Left ventricle myocardium inferior (tissue), 1 donor: Measurements from ENCODE around the gene PPP1R14D. TPM values are rescaled to one million over a fixed set of nuclear protein-coding genes. Genes with fewer than 3 reads are reported as not detected.
A peak's percentile ranks its signal among the peaks of the same experiment; 100 is the strongest.

Experiments
- DNase-seq: peaks from one replicate; pipeline ENCODE4 v3.0.0-alpha.2; 2020
- H3K27ac ChIP-seq: fragments of 200-600 bp; replicated peaks from 2 replicates; pipeline ENCODE4 v1.8.0; 2021
- H3K27me3 ChIP-seq: fragments of 200-600 bp; 2 replicates; pipeline ENCODE4 v1.8.0; 2021; ENCODE audit warnings: low read depth
- H3K36me3 ChIP-seq: fragments of 200-600 bp; 2 replicates; pipeline ENCODE4 v1.8.0; 2021
- H3K4me1 ChIP-seq: fragments of 200-600 bp; 2 replicates; pipeline ENCODE4 v1.8.0; 2021
- H3K4me3 ChIP-seq: fragments of 200-600 bp; 2 replicates; pipeline ENCODE4 v1.8.0; 2021; ENCODE audit warnings: mild to moderate bottlenecking, moderate library complexity
- H3K9me3 ChIP-seq: fragments of 200-600 bp; replicated peaks from 2 replicates; pipeline ENCODE4 v1.8.0; 2021
- intact Hi-C: fragments of 100-400 bp; cut with micrococcal nuclease; formaldehyde crosslinking; loops from one replicate; pipeline ENCODE4 v1.11.0; 2022
- total RNA-seq: library from RNA; stranded (reverse); fragmentation: NEBNext Ultra II Directional; extraction: Animal tissue kit (Norgen Biotek cat#: 25700); gene quantifications from one replicate; pipeline ENCODE4 v1.2.1, GENCODE V29; 2021
- TF ChIP-seq, protein P1 (sequence below): fragments of 200-600 bp; IDR thresholded peaks from 2 replicates; pipeline ENCODE4 v1.8.0; 2021; ENCODE audit warnings: antibody characterized with exemption, mild to moderate bottlenecking, borderline replicate concordance
- donor health status: DM: no; HTN: yes; CAD: no; lungs with severe emphysema.

Gene PPP1R14D
- total RNA-seq, 1 donor from 2014 or later = not detected

- Histone ChIP-seq H3K9me3 (no peaks in the 10 kb centered on the region), H3K27ac (no peak overlapping the region), H3K36me3 (peaks cover 40% of the 10 kb centered on the region), H3K4me3 (no peak overlapping the region), H3K27me3 (no peaks in the 10 kb centered on the region), H3K4me1 (peaks cover 10% of the 10 kb centered on the region)
- TF ChIP-seq, protein P1, sequence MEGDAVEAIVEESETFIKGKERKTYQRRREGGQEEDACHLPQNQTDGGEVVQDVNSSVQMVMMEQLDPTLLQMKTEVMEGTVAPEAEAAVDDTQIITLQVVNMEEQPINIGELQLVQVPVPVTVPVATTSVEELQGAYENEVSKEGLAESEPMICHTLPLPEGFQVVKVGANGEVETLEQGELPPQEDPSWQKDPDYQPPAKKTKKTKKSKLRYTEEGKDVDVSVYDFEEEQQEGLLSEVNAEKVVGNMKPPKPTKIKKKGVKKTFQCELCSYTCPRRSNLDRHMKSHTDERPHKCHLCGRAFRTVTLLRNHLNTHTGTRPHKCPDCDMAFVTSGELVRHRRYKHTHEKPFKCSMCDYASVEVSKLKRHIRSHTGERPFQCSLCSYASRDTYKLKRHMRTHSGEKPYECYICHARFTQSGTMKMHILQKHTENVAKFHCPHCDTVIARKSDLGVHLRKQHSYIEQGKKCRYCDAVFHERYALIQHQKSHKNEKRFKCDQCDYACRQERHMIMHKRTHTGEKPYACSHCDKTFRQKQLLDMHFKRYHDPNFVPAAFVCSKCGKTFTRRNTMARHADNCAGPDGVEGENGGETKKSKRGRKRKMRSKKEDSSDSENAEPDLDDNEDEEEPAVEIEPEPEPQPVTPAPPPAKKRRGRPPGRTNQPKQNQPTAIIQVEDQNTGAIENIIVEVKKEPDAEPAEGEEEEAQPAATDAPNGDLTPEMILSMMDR = no peak
- intact Hi-C loops = no loop called here
- no peak for DNase-seq
Observed at GRCh38 chr15:40815042-40815698, 13.3 kb downstream of the PPP1R14D start.

DNA sequence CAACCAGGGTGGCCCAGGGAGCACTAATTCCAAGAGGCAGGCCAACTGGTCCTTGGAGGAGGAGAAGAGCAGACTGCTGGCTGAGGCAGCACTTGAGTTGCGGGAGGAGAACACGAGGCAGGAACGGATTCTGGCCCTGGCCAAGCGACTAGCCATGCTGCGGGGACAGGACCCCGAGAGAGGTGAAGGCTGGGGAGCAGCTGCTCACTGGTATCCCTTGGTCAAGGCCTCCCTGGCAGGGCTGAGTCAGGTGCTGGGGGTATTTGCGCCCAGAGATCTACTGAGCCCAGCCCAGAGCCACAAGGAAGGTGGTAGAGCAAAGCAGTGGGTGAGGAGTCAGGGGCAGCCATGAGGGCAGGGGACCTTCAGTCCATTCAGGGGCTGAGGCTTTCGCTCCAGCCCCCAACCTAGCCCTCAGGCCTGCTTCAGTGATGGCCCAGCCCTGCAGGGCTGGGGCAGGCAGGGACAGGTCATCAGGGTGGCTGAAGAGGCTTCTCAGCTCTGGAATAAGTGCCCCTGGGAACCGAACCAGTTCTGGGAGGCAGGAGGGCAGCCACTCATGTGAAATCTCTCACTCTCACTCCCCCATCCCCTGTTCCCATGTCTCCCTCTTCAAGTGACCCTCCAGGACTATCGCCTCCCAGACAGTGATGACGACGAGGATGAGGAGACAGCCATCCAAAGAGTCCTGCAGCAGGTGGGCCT lies 15.6 kb downstream of the PPP1R14D start:
- no peaks in the 10 kb centered on the region for H3K9me3 ChIP-seq
- TF ChIP-seq, protein P1 = no peak
- H3K4me1 ChIP-seq = peaks cover 22% of the 10 kb centered on the region
- intact Hi-C loops = no loop called here
- no peak overlapping the region for H3K27ac ChIP-seq
- no peaks in the 10 kb centered on the region for H3K27me3 ChIP-seq
- no peak overlapping the region for H3K4me3 ChIP-seq
- H3K36me3 ChIP-seq = peaks cover 44% of the 10 kb centered on the region
- DNase-seq = no peak

DNA sequence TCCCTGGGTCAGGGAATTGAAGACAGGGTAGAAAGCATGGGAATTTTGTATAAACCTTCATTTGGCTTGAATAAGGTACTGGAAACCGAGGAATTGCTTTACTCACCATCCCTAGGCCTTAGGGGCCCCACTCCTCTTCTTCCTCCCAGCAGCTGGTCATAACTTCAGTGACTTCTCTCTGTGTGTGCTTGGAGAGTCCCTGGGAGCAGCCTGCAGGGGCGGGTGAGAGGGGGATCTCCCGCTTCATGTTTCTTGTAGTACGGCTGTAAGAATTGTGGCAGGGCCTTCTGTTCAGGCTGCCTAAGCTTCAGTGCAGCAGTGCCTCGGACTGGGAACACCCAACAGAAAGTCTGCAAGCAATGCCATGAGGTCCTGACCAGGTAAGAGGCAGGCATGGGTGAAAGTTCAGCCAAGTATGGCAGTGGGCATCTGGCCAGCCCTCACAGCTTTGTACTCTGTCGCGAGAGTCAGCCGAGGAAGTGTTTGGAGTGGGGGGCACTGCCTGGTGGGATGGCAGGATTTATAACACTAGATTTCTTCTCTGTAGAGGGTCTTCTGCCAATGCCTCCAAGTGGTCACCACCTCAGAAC lies 19.6 kb downstream of the PPP1R14D start:
- Histone ChIP-seq H3K4me1 (peaks cover 42% of the 10 kb centered on the region), H3K9me3 (no peaks in the 10 kb centered on the region), H3K27me3 (no peaks in the 10 kb centered on the region), H3K27ac (no peak overlapping the region), H3K36me3 (peaks cover 37% of the 10 kb centered on the region), H3K4me3 (peak overlapping the region; percentile 99)
- DNase-seq = no peak
- intact Hi-C loops = no loop called here
- TF ChIP-seq, protein P1 = no peak

DNA sequence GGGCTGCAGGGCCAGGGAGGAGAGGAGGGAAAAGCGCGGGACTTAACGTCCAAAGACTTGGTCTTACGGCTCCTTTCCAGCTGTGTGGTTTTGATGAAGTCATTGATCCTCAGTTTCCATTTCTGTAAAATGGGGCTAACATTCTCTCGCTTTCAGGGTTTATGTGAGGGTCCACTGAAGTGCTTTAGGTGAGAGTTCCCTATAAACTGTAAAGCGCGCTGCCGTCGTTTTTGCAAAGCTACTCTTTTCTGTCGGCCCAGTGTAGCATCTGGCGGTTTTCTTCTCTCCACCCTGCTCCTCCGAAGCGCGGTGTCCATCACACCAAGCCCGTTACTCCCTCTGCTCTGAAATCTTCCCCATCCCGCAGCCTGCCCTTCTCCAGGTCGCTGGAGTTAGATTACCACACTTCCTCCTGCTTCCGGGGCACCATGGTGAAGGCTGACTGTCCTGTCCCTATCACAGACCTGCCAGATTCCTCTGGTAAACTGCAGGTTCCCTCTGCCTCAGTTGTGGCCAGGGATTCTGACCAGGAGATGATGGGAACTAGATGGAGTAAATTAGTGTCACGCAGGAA lies 20.5 kb downstream of the PPP1R14D start:
- TF ChIP-seq, protein P1 = no peak
- Histone ChIP-seq H3K4me3 (peak overlapping the region; percentile 99), H3K27me3 (no peaks in the 10 kb centered on the region), H3K9me3 (no peaks in the 10 kb centered on the region), H3K4me1 (peaks cover 49% of the 10 kb centered on the region), H3K36me3 (peaks cover 28% of the 10 kb centered on the region), H3K27ac (peak overlapping the region; percentile 99)
- DNase-seq = no peak
- intact Hi-C loops = no loop called here

- no peaks in the 10 kb centered on the region for H3K27me3 ChIP-seq
- peak; percentile 97 for DNase-seq
- TF ChIP-seq, protein P1 = peak; percentile 34
- intact Hi-C loops = no loop called here
- peak within 1 kb of the TSS; percentile 99 for H3K27ac ChIP-seq
- H3K9me3 ChIP-seq = no peaks in the 10 kb centered on the region
- H3K4me3 ChIP-seq = peak within 1 kb of the TSS; percentile 99
- H3K36me3 ChIP-seq = peaks cover 26% of the 10 kb centered on the region
- H3K4me1 ChIP-seq = peaks cover 55% of the 10 kb centered on the region
Observed at GRCh38 chr15:40807028-40807887, 21.2 kb downstream of the PPP1R14D start, which contains the start of the genes DNAJC17 and ZFYVE19. Gene DNAJC17 (minus strand): TSS chr15:40807473. CDS start chr15:40807446, 27 bp downstream. Gene ZFYVE19 (plus strand): TSS chr15:40807089. CDS start chr15:40807590, 501 bp downstream.
